Adipose tissue (tissue), 3 donors: ENCODE data around the gene THOC2. TPM values are rescaled to one million over a fixed set of nuclear protein-coding genes. Genes with fewer than 3 reads are reported as not detected.
"Not testable (repeated sequence)": the region's sequence is repeated elsewhere in the genome, so short reads cannot be mapped to it uniquely, and the experiment has no call there.

Source experiments
- H3K27ac ChIP-seq: one replicate; pipeline ENCODE4 v1.5.1; 2013; ENCODE audit warnings: low read depth, low read length
- WGBS, 3 donors: extraction: QIAGEN DNeasy Blood & Tissue Kit; methylation state at CpG; one replicate each; pipeline ENCODE4 v1.1.7; 2013; 5-methylcytosine and 5-hydroxymethylcytosine counted together
- polyA plus RNA-seq, 3 donors: library from polyadenylated mRNA; stranded (reverse); fragments of 200-250 nt; gene quantifications; one replicate each; pipeline ENCODE4 v1.2.3, GENCODE V29; 2013
- donor health status: healthy with polysubstance abuse.
- donor health status: Bipolar disorder and iron deficiency.
- donor health status: healthy.

The THOC2 gene, protein sequence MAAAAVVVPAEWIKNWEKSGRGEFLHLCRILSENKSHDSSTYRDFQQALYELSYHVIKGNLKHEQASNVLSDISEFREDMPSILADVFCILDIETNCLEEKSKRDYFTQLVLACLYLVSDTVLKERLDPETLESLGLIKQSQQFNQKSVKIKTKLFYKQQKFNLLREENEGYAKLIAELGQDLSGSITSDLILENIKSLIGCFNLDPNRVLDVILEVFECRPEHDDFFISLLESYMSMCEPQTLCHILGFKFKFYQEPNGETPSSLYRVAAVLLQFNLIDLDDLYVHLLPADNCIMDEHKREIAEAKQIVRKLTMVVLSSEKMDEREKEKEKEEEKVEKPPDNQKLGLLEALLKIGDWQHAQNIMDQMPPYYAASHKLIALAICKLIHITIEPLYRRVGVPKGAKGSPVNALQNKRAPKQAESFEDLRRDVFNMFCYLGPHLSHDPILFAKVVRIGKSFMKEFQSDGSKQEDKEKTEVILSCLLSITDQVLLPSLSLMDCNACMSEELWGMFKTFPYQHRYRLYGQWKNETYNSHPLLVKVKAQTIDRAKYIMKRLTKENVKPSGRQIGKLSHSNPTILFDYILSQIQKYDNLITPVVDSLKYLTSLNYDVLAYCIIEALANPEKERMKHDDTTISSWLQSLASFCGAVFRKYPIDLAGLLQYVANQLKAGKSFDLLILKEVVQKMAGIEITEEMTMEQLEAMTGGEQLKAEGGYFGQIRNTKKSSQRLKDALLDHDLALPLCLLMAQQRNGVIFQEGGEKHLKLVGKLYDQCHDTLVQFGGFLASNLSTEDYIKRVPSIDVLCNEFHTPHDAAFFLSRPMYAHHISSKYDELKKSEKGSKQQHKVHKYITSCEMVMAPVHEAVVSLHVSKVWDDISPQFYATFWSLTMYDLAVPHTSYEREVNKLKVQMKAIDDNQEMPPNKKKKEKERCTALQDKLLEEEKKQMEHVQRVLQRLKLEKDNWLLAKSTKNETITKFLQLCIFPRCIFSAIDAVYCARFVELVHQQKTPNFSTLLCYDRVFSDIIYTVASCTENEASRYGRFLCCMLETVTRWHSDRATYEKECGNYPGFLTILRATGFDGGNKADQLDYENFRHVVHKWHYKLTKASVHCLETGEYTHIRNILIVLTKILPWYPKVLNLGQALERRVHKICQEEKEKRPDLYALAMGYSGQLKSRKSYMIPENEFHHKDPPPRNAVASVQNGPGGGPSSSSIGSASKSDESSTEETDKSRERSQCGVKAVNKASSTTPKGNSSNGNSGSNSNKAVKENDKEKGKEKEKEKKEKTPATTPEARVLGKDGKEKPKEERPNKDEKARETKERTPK (N-terminal part only)
- polyA plus RNA-seq: 10 to 100 TPM; 15.5 to 22.6 (median 20.5) TPM

DNA sequence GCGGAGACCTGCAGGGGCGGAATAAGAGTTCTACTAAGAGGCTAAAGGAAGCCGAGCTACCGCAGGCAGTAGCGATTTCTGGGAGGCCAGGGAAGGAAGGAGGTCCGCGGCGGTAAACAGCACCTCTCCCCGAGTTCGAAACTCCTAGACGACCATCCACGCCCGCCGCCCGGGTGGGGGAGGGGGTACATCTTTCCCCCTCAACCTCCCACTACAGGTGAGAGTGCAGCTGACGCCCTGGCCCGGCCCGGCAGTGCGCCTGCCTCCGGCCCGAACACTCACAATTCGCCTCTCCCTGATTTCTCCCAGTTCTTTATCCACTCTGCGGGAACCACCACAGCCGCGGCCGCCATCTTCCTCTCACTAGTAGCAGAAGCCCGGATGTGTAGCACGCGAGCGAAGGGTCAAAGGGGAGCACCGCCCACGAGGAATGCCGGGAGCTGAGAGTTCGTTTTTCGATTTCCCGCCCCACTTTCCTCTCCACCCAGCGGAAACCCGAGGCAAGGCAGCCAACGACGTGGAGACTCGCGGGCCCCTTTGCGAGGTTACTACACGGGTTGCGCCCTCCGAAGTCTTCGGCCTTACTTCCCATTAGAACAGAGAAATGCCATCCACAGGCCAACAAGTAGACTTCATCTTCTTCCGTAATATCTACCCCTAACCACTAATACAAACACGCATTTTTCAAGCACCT is at the start of gene THOC2:
Gene THOC2, minus strand, starts transcription at position 383 of the 694 bp plus-strand sequence. Its CDS starts 30 bp downstream, at position 353.
- no peak within 1 kb of the TSS for H3K27ac ChIP-seq
- WGBS, 3 donors: 0 to 33% (median 1%) methylated on average over 25 to 49 of the region's 49 CpGs

DNA sequence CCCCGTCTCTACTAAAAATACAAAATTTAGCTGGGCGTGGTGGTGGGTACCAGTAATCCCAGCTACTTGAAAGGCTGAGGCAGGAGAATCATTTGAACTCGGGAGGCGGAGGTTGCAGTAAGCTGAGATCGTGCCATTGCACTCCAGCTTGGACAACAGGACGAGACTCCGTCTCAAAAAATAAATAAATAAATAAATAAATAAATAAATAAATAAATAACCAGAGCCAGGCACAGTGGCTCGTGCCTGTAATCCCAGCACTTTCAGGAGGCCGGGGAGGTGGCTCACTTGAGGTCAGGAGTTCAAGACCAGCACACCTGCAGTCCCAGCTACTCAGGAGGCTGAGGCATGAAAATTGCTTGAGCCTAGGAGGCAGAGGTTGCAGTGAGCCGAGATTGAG is 48.9 kb upstream of the THOC2 start:
- WGBS, 3 donors: 86 to 95% (median 92%) methylated on average over 10 of the region's 10 CpGs
- H3K27ac ChIP-seq: not testable (repeated sequence)

DNA sequence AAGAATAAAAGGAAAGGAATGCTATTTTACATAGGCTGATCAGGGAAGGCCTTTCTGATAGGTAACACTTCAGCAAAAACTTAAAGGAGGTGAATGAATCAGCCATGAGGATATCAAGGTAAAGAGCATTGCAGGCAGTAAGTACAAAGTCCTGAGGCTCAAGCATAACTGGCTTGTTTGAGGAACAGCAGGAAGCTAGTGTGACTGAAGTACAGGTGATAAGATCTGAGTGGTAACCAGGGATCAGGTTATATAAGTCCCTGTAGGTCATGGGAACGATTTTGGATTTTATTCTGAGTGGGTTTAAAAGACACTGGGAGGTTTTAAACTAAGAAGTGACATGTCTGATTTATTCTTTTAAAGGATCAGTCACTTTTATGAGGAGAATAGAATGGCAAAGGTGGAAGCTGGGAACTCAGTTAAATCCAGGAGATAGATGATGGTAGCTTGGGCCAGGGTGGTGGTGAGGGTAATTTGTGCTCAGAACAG is 47.1 kb upstream of the THOC2 start:
- 10 to 17% (median 16%) methylated on average over 1 of the region's 1 CpG for WGBS, 3 donors

DNA sequence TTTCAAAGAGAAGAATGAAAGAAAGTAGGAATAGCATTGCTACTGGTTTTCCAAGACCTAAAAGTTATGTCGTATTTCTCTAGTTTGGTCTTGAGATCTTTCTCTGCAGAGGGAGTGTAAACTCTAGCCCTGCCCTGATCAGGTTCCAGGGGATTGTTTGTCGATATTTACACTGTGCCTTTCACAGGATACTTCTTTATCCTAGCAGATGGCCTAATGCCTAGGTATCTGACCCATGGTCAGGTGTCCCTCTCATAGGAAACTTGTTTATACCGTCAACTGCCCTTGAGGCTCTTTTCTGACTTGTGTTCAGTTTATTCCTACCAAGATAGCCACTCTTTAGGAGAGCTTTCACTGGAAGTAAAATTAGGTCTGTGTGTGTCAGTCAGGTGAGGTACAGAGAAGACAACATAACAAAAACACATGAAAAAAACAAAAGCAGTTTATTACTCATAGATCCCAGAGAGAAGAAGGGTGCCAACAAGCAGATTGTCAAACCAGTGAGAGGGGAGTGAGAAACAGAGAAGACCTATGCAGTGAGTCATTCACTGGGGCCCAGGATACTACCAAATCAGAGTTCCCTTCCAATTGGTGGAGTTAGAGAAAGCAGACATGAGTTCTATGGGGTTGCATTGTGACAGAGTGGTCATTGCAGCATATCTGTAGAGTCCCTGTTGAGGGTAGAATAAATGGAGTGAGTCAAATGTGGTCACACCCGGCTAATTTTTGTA is 40.6 kb upstream of the THOC2 start:
- 78 to 90% (median 84%) methylated on average over 4 of the region's 4 CpGs for WGBS, 3 donors
- H3K27ac ChIP-seq: no peak overlapping the region

More for the DNA sequence above, 47.1 kb upstream of the THOC2 start:
- H3K27ac ChIP-seq: no peak overlapping the region

DNA sequence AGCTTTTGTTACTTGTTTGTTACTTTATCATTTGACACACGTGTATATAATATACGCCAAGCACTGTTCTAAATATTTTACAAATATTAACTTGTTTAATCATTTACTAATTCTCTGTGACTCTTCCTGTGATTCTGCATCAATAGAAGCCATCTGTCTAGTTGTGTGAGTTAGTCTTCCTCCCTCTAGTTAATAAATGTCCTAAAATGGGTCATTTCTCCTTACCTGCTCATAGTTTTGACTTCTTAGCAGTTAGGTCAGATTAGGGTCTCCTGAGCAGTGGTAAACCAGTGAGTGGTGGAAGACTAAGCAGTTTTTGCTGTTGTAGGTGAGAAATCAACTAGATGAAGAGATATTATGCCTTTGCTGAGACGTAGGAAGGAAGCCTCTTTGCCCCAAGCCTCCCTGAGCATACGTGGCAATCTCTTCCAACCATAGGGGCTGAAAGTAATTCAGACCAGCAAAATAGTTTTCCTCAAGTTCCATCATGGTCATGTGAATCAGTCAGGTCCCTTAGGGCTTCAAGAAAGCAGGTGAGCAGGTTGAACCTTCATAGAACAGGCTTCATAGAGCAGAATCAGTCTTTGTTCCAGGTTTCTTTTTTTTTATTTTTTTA is 38.7 kb upstream of the THOC2 start:
- 33 to 72% (median 64%) methylated on average over 4 of the region's 4 CpGs for WGBS, 3 donors
- no peak overlapping the region for H3K27ac ChIP-seq

DNA sequence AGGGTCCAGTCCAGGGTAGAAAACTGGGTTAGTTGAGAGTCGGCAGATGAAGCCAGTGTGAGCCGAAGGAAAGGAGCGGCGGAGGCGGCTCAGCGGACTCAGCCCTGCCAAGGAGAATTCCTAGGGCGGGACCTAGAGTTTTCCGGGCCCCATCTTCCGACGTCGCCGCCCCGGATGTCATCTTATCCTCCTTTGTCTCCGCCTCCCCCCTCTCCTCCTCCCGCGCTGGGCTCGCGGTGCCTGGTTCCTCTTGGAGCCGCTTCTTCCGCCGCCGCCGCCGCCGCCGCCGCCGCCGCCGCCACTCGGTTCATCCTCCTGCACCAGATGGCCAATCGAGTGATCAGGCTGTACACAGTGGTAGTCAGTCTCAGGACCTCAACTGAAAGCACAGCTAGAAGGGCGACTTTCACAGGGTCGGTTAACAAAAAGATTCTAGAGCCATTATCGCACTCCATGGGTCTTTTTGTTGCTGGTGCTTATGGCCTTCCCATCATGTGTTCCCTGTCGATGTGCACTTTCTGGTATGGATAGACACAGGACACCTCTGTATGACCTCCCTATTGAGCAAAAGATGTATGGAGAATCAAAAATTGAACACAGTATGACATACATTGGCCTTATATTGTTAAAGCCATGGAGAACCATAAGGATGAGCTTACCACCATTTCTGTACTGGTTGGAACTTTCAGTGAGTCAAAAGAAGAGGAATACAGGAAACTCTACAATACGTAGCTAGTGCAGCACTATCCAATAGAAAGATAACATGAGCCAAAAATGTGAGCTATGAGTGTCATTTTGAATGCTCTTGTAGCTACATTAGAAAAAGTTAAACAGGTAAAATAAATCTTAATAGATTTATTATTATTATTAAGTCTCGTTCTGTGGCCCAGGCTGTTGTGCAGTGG is 32.4 kb upstream of the THOC2 start:
- WGBS, 3 donors: 6 to 32% (median 19%) methylated on average over 15 to 38 of the region's 38 CpGs
- no peak overlapping the region for H3K27ac ChIP-seq

DNA sequence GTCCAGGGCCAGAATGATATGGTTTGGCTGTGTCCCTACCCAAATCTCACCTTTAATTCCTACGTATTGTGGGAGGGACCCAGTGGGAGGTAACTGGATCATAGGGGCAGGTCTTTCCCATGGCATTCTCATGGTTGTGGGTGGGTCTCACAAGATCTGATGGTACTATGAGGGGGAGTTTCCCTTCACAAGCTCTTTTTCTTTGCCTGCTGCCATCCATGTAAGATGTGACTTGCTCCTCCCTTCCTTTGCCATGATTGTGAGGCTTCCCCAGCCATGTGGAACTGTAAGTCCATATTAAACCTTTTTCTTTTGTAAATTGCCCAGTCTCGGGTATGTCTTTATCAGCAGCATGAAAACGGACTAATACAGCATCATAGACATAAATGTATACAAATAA is 27.0 kb upstream of the THOC2 start:
- 78 to 92% (median 84%) methylated on average over 3 of the region's 3 CpGs for WGBS, 3 donors
- not testable (repeated sequence) for H3K27ac ChIP-seq

DNA sequence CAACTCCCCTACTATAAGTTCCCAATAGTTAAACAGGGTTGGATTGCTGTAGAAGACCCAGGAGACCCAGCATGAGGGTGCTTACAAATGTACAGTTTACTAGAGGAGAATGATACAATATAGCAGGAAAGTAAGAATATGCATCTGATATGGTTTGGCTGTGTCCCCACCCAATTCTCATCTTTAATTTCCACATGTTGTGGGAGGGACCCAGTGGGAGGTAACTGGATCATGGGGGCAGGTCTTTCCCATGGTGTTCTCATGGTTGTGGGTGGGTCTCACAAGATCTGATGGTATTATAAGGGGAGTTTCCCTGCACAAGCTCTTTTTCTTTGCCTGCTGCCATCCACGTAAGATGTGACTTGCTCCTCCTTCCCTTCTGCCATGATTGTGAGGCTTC is 24.9 kb upstream of the THOC2 start:
- not testable (repeated sequence) for H3K27ac ChIP-seq
- 89 to 94% (median 92%) methylated on average over 1 of the region's 1 CpG for WGBS, 3 donors

DNA sequence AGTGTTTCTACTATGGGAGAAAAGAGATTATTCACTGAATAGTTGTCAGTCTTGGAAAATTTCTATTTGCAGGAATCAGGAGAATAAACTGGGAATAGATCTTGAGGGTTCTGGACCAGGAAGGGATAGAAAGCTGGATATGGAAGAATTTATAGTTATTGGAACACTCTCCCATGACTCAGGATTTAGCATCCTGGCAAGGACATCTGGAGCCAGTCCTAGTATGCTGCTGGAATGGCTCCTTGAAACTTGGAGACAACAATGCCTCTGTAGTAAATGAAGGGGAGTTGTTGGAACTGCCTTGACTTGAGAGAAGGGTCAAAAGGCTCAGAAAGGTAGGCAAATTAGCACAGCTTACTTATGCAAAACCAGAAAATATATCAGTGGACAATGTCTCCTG is 23.5 kb upstream of the THOC2 start:
- no peak overlapping the region for H3K27ac ChIP-seq

DNA sequence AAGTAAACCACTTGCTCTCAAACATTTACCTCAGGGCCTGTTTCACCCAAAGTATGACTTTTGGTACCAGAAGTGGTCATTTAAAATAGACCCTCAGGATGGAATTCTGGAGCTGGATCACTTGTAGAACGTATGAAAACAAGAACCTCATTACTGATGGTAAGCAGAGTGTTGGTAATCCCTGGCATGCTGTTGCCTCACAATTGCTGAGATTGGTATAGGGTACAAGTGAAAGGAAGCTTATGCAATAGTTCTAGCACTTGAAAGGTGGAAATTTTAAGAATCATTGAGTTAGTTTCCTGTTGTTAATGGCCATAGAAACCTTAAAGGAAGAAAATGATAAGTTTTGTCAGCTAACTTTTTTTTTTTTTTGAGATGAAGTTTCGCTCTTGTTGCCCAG is 22.3 kb upstream of the THOC2 start:
- WGBS, 3 donors: 64 to 84% (median 71%) methylated on average over 2 of the region's 2 CpGs
- H3K27ac ChIP-seq: no peak overlapping the region

DNA sequence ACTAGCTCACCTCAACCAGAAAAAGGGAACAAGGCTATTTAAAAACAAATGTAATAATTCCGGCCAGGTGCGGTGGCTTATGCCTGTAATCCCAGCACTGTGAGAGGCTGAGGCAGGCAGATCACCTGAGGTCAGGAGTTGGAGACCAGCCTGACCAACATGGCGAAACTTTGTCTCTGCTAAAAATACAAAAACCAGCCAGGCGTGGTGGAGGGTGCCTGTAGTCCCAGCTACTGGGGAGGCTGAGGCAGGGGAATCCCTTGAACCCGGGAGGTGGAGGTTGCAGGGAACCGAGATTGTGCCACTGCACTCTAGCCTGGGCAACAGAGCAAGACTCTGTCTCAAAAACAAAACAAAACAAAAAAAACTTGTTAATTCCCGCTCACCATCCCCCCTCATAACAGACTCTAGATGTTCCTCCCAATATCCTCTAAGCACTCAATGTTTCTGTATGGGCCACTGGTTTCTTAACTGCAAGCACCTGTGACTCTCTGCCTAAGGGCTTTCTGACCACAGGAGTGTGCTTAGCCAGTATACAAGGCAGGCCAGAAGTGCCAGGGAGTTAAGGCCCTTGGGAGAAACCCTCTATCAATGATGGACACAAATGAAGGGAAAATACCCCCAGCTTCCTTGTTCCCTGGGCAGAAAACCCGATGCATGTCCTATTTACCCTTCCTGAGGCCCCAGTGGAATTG is 21.0 kb upstream of the THOC2 start:
- 78 to 92% (median 81%) methylated on average over 7 to 8 of the region's 8 CpGs for WGBS, 3 donors
- H3K27ac ChIP-seq: no peak overlapping the region

DNA sequence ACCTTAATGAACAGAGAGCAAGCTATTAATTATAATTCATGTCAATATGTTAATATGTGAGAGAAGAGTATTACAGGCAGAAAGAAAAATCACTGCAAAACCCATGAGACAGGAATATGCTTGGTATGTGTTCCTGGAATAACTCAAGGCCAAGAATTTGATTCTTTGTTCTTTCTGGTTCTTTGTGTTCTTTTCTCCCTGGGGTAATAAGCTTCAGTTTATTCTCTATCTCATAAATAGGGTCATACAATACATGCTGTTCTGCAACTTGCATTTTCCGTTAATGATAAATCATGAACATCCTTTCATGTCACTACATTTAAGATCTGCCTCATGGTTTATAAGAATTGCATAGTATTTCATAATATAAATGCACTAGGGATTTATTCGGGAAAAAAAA is 16.8 kb upstream of the THOC2 start:
- WGBS, 3 donors: 76 to 90% (median 80%) methylated on average over 2 of the region's 2 CpGs
- H3K27ac ChIP-seq: no peak overlapping the region

DNA sequence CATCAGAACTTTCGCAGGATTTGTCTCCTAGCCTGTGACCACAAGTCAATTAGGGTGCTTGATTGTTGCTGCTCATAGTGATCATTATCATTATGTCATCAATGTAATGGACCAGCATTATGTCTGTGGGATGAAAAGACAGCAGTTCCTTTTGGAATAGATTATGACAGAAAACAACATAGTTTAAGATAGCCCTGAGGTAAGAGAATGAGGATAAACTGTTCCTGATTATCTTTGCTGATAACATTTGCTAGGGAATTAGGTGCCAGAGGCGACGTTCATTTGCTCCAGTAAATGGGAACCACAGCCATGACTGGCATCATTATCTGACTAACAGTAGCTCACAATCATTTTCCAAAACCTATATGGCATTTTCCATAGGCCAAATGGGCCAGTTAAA is 12.7 kb upstream of the THOC2 start:
- WGBS, 3 donors: 71 to 86% (median 84%) methylated on average over 3 of the region's 3 CpGs
- no peak overlapping the region for H3K27ac ChIP-seq

DNA sequence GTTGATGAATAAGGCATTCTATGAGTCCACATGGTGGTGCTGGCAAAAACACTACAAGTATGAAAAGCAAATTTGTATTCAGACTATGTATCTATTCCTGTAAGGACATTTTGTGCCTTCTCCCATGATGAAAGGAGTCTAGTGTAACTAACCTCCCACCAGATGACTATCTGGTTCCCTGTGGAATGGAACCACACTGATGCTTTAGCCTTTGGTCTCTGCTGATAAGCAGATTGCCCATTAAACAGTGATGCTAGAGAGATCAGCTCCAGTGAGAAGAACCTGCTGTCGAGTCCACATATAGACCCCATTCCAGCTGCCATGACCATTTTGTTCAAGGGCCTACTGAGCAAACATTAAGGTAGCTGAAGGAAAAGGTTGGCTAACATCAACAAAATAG is 10.5 kb upstream of the THOC2 start:
- WGBS, 3 donors: 82 to 92% (median 92%) methylated on average over 1 of the region's 1 CpG
- no peak overlapping the region for H3K27ac ChIP-seq

DNA sequence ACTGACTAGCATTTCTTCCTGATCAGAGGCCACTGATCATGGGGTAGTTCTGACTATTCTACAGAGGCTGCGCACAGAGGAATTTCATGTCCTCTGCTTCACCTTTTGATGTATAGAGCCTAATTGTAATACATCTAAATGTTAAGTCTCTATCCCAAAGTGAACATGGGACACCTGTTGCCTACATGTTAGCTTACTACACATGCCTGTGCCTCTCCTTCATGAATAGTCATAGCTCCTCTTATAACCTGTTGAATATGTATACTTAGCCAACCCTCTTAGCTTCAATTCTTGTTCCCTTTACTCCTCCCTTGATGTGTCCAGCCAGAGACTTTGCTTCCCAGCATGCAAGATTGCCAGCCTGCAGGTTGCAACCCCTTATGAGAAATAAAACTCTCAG is 9.6 kb upstream of the THOC2 start:
- WGBS, 3 donors: 91 to 100% (median 96%) methylated on average over 1 of the region's 1 CpG
- H3K27ac ChIP-seq: no peak overlapping the region
